Measurements from ENCODE around the gene COMT.

Gene COMT

DNA sequence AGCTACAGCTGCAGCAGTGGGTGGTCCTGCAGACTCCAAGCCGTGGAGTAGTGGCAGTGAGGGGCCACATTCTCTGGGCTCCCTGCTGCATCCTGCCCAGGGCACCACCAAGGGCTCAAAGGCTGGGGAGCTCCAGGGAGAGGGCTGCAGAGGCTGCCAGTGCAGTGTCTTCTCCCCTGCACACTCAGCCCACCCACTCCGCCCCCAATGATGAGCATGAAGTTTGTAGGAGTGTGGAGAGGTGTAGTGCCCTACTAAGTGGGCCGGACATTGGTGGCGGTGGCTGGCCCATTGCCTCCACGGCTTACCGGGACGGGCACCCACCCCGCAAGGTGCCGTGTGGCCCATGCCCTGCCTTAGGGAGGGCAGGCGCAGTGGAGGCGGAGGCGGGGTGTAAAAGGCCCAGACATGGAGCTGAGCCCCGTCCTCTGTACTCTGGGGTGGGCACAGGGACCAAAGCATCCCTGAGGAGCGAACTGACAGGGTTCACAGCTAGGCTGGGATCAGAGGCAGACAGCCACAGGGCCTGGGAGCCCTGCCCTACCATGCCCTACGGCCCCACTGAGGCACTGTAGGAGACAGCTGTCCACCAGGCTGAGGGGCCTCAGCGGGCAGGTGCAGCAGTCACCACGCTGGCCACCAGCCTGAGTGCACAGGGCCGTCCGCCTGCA is 56.1 kb downstream of the COMT start:
- no peak for DNase-seq

DNA sequence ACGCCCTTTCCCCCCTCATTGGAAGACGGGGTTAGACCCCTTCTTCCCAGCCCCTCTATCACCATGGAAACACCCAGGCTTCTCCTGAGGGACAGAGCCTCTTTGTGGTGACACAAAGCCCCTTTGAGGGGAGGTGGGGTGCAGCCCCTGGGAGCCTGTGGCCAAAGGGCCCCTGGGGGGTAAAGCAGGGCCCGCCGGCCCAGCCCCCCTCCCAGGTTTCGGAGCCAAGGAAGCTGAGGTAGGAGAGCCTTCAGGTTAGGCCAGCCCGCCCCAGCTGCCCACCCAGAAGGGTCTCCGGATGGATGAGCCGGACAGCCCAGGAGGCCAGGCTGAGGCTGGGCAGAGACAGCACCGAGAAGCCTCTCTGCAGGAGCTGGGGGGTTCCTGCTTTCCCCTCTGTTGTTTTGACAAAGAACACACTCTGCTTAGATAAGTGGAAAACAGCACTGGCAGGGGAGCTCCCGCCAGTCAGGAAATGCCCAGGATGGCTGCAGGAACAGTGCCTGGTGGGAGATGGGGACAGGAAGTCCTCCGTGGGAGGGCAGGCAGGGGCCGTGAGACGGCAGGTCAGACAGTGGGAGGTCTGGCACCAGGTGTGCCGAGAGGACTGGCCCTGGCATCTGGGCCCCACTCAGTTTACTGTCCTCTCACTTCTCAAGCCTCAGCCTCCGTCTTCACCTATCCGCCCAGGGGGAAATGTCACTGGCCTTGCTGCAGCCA is 56.8 kb downstream of the COMT start:
- no peak for DNase-seq

GRCh38 chr22:19998991-19999820 is 57.6 kb downstream of the COMT start:
- peak in 1 of 2 experiments; percentile 12 for DNase-seq

- DNase-seq: no peak
Observed at GRCh38 chr22:20000246-20001081, 58.9 kb downstream of the COMT start.

GRCh38 chr22:20001082-20001638 is 59.6 kb downstream of the COMT start:
- DNase-seq: no peak

DNA sequence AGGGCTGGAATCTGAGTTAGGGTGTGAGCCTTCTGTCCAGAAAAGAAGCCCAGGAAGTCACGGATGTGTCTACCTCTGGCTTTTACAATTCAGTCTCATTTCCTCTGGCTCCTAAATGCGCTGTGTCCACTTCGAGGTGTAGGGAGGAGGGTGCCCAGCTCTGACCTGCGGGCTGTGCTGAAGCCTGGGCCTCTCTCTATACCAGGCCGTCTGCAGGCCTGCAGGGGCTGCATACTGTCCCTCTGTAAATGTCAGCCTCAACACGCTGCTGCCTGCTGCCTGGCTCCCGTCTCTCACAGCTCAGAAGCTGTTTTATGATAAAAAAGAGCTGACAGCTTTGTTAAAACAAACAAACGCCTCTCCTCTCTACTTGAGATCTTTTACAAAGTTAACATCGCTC is 60.6 kb downstream of the COMT start:
- no peak for DNase-seq

GRCh38 chr22:20002636-20003035 is 61.1 kb downstream of the COMT start:
- DNase-seq: no peak

GRCh38 chr22:20003304-20003703 is 61.7 kb downstream of the COMT start:
- DNase-seq: no peak

- DNase-seq: no peak
Observed at GRCh38 chr22:20004464-20004863, 62.9 kb downstream of the COMT start.

- DNase-seq: no peak
Observed at GRCh38 chr22:20008221-20008995, 66.8 kb downstream of the COMT start.

DNA sequence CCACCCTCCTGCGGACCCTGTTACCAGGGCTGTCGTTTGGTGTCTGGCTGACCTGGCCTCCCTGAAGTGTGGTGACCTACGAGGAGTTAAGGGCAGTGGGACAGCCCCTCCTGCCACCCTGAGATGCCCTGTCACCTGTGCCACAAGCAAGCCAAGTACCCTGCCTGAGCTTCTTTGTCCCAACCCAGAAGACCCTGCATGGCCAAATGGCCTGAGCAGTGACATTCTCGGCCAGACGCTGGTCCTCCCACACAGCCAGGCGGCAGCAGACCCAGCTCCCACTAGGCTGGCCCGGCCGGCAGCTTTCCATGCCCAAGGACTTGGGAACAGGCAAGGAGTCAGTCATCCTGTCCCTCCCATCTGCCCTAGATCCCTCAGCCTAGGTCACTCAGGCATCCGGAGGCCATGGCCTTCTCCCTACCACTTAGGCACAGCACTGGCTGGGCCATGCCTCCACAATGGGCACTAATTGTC is 67.5 kb downstream of the COMT start:
- DNase-seq: no peak

GRCh38 chr22:20009582-20010306 is 68.2 kb downstream of the COMT start:
- DNase-seq: no peak

- DNase-seq: no peak
Observed at GRCh38 chr22:20010307-20011122, 68.9 kb downstream of the COMT start.

DNA sequence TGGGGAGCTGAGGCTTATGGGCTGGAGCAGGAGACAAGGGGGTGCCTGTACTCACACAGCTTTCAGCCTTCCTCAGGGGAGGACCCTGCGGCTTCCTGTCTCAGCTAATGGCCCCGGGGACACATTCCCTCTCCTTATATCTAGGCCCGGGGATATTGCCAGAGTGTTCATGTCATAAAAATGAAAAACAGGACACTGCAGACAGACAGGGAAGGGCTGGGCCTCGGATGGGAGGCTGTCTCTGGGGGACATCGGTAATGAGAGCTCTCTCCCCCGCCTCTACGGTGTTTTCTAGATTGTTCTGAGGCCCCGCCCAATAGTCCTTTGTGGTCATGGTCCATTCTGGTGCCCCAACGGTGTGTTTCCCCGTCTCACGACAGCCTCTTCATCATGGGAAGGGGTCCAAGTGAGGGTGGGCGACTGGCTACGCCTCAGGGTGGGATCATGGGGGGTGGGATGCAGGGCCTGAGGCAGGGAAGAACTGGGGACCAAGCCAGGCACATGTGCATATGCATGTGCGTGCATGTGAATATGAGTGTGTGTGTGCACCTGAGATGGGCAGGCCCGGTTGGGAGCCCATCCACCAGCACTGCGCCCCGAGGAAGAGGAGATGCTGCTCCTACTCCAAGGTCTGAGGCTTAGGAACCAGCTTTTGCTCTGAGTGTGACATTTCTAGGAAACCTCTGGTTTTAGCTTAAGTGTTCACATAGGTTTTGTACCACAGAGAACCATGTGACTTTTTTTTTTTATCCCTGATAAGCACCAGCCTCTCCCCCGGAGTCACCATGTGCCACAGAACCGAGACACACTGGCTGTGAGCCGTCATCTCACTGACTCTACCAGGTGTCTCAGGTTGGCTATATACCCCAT is 69.8 kb downstream of the COMT start:
- DNase-seq: no peak

DNA sequence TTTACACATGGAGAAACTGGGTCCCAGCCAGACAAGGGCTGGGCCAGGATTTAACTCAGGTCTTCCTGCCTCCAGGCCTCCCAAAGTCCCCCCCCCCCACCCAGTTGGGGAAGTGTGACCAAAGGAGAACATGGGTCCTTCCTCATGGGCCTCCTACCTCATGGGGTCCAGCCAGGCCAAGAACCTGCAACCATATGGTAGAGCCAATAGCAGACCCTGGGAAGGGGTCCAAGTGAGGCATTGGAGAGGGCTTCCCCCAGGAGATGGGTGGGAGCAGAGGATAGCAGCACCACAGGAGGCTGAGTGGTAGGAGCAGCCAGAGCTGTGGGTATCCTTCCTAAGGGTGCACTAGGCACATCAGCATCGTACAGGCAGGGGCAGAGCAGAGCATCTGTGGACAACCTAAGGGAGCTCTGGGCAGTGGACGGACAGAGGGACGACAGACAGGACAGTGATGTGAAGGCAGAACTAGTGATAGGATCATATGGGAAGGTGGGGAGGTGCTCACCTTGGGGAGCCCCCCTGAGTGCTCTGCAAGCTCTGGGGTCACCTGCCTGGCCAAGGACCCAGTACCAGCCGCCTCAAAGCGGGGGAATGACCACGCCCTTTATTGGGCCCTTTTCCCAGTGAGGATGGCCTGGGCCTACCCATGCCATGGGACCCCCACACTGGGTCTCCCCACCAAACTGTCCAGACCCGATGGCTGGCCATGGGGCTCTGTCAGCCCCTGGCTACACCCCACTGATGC is 70.6 kb downstream of the COMT start:
- no peak for DNase-seq

- DNase-seq: no peak
Observed at GRCh38 chr22:20012741-20013331, 71.3 kb downstream of the COMT start.

DNA sequence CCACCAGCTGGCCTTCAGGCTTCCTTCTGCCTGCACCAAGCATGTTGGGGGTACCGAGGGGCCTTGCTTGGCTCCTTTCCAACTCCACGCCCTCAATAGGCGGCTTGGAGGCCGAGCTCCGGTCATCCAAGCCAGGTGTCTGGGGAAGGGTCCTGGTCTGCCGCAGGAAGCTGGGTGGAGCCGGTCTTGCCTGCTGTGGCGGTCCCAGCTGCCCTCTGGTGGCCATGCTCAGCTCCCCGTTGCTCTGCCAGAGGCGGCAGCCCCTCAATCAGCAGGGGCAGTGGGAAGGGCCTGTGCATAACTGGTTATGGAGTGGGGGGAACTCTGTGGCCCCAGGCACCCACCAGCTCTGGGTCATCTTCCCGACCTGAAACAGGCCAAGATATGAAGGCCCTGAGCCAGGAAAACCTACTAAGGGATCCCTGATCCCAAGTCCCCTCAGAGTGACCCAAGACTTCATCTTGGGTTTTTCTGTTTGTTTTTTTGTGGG is 71.9 kb downstream of the COMT start:
- peak in 1 of 2 experiments; percentile 71 for DNase-seq
